Activated T-cell treated with anti-CD3 and anti-CD28 coated beads for 4 hours (primary cell): ENCODE measurements around the gene PRDX2.

Experiments
- DNase-seq: peaks from one replicate; pipeline ENCODE4 v3.0.0-alpha.2; 2020

PRDX2 gene

DNA sequence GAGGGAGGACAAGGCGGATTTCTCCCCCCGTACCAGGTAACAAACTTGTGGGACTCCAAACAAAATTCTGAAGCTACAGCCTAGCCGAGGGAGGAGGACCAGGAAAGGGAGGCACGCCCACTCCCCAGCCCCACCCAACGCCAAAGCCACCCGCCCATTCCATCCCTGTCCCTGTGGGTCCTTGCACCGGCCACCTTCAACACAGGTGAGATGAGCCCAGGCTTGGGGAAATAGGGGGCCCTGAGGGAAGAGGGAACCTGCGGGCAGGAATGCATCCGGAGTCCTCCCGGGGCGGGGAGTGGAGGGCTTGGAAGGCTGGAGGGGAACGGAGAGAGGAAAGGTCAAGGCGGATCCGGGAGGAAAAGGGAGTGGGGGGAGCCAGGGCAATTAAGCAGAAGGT lies 50.0 kb downstream of the PRDX2 start, which contains the start of gene BEST2:
BEST2 (plus strand) TSS at position 157 of the 400 bp plus-strand sequence. CDS start 802 bp downstream, outside the sequence.
- DNase-seq, result no peak

- no peak for DNase-seq
These were observed 50.7 kb downstream of the PRDX2 start for GRCh38 chr19:12750851-12751250.

- no peak for DNase-seq
These were observed 51.6 kb downstream of the PRDX2 start for GRCh38 chr19:12749938-12750521.

- no peak for DNase-seq
These were observed 53.1 kb downstream of the PRDX2 start for GRCh38 chr19:12748489-12748888.
